ENCODE measurements around the gene MUC6.

The MUC6 gene

GRCh38 chr11:1036303-1036923, at the start of gene MUC6:
Gene MUC6, minus strand, starts transcription at chr11:1036718. Its CDS starts 63 bp downstream, at chr11:1036655.
- DNase-seq, result peak; percentile 50

GRCh38 chr11:1085440-1086170, 49.1 kb upstream of the MUC6 start:
- DNase-seq, result no peak

GRCh38 chr11:1084561-1085439, 48.3 kb upstream of the MUC6 start:
- no peak for DNase-seq

- no peak for DNase-seq
Observed at GRCh38 chr11:1083621-1084551, 47.4 kb upstream of the MUC6 start.

GRCh38 chr11:1082728-1083620, 46.5 kb upstream of the MUC6 start:
- DNase-seq, result no peak

- DNase-seq, result no peak
Observed at GRCh38 chr11:1082346-1082727, 45.8 kb upstream of the MUC6 start.

- DNase-seq, result no peak
Observed at GRCh38 chr11:1081601-1082311, 45.2 kb upstream of the MUC6 start.

GRCh38 chr11:1078191-1078601, 41.7 kb upstream of the MUC6 start:
- no peak for DNase-seq

- DNase-seq, result no peak
Observed at GRCh38 chr11:1077417-1078119, 41.0 kb upstream of the MUC6 start.

GRCh38 chr11:1077033-1077416, 40.5 kb upstream of the MUC6 start:
- DNase-seq, result no peak

- no peak for DNase-seq
Observed at GRCh38 chr11:1076061-1076665, 39.6 kb upstream of the MUC6 start.

- no peak for DNase-seq
Observed at GRCh38 chr11:1075341-1075911, 38.9 kb upstream of the MUC6 start.

GRCh38 chr11:1074244-1075221, 38.0 kb upstream of the MUC6 start, which contains the start of gene MUC2:
Gene MUC2, plus strand, starts transcription at chr11:1074874.
- DNase-seq, result no peak

- DNase-seq, result no peak
Observed at GRCh38 chr11:1073851-1074243, 37.3 kb upstream of the MUC6 start.

GRCh38 chr11:1073261-1073724, 36.8 kb upstream of the MUC6 start:
- no peak for DNase-seq

- DNase-seq, result no peak
Observed at GRCh38 chr11:1072821-1073231, 36.3 kb upstream of the MUC6 start.

GRCh38 chr11:1072116-1072820, 35.8 kb upstream of the MUC6 start:
- DNase-seq, result no peak

Data from retina (tissue), 1 donor.